H4 (cell line): ENCODE data around the gene EHBP1. TPM values are rescaled to one million over a fixed set of nuclear protein-coding genes. Genes with fewer than 3 reads are reported as not detected.

Source experiments
- DNase-seq: peaks from one replicate; pipeline ENCODE4 v3.0.0-alpha.2; 2015; ENCODE audit warnings: low spot score
- total RNA-seq: library from RNA; depleted of rRNA; stranded (reverse); fragments of >200 nt; shearing (Covaris generic); gene quantifications from 2 replicates; pipeline ENCODE4 v1.2.3, GENCODE V29; 2014

Gene EHBP1
- total RNA-seq, 1 experiment from 2014 or later, result 13.9 TPM

DNA sequence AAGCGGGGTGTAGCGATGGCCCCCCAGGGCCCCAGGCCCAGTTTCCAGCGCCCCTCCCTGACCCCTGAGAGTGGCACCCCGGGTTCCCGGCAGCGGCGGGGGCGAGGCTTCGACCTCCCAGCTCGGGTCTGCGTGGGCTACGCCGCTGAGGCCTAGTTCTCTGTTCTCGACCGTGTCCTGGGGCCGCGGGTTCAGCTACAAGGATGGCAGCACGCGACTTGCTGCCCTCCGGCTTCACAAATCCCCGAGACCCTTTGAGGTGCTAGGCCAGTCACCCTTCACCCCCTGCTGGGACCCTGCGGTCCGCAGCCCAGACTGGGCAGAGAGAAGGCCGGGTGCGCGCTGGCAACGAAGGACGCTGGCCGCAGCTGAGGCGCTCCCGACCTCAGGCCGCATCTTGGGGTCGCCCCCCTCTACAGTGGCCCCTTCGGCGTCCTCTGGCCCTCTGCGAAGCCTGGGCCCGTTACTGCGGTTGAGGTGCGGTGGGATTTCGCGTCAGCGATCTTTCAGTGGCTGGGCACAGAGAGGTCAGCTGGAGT lies 346.4 kb downstream of the EHBP1 start:
- no peak for DNase-seq

DNA sequence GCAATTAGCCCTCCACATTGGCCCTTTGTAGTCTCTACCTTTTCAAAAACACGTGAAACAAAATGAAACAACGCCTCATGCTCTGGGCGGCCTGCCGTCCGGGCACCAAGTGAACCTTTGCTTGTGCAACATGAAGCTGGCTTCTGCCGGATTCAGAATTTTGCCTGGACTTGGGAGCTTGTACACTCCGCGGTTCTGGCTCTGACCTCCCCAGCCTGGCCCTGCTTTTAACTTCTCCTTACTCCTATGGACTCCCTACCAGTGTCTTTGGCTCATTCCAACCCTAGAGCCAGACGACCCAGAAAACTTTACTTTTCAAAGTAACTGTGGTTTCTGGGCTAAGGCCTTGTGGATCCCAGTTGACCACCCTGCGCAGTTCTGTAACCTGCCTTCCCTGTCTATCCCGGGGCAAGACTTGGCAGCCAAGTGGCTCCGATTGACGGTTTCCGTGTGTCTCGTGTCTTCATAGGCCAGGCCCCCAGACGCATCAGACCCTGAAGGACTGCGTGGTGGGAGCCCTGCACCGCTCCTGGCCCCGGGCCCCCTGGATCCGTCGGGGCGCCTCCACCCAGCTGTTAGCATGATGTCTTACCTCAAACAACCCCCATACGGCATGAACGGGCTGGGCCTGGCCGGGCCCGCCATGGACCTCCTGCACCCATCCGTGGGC lies 347.0 kb downstream of the EHBP1 start:
- no peak for DNase-seq

DNA sequence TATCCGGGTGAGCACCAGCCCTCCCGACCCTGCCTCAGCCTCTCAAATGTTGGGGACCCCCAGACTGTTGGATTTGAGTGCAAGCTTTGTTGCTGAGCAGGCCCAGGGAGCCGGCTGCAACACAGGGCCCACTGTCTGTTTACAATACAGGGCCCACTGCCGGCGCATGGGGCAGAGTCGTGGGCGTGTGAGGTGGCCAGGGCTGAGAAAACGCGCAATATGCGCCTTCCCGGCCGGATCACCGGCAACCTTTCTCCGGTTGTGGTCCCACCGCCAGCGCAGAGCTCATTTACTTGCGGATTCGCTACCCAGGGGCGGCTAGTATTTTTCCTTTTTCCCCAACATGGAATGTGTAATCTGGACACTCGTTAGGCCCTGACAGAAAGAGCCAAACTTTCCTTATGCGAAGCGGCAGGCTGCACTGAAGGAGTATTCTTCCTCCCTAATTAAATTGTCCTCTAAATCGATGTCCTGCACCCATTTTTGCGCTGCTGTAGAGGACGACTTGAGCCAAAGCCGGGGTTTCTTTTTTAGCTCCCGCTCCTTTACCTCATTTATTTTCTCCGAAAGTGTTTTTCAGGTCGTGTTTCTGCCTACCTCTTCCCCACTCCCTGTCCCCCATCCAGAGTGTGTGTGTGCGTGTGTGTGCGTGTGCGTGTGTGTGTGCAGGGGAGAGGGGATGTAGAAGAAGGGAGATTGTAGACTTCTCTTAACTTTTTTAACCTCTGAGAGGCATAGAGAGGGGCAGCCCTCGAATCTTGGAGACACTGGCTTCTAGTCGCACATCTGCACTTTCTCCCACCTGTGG lies 347.8 kb downstream of the EHBP1 start:
- no peak for DNase-seq

DNA sequence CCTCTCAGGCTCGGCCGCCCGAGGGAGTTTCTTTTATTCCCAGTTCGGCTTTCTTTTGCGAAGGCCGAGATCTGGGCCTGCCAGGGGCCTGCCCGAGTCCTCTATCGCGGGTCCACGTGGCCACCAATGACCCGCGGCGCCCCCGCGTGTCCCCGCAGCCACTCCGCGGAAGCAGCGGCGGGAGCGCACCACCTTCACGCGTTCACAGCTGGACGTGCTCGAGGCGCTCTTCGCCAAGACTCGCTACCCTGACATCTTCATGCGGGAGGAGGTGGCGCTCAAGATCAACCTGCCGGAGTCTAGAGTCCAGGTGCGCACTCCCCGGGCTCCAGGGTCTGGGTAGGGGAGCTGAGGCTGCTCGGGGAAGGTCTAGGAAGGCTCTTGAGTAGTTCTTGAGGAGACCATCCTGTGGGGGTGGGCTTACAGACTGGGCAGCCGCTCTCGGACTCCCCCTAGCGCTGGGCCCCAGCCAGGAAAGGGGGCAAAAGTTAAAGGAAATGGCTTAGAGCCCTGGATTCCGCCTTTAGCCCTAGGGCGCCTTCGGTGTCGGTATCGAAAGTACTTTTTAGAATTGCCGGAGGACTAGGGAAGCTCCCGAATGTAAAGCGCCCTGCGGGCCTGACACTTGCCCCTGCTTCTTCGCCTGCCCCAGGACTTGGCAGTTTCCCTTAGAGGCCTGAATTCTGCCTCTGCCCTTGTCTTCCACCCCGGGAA lies 348.5 kb downstream of the EHBP1 start:
- DNase-seq, result no peak

DNA sequence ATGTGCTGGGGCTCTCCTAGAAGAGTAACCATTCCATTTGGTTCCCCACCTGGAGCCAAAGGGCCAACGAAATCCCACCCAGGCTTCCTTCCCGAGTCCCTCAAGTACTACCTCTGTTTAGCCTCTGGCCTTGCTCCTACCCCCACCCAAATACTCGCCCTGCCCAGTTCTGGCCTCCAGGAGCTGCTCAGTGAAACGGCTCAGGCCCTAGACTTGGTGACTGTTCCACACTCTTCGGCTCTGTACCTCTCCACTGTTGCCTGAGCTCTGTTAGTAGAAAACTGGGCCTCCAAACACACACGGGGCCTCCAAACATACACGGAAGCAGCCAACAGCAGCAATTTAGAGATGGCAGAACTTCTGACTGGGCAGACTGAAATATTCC lies 349.3 kb downstream of the EHBP1 start:
- no peak for DNase-seq

DNA sequence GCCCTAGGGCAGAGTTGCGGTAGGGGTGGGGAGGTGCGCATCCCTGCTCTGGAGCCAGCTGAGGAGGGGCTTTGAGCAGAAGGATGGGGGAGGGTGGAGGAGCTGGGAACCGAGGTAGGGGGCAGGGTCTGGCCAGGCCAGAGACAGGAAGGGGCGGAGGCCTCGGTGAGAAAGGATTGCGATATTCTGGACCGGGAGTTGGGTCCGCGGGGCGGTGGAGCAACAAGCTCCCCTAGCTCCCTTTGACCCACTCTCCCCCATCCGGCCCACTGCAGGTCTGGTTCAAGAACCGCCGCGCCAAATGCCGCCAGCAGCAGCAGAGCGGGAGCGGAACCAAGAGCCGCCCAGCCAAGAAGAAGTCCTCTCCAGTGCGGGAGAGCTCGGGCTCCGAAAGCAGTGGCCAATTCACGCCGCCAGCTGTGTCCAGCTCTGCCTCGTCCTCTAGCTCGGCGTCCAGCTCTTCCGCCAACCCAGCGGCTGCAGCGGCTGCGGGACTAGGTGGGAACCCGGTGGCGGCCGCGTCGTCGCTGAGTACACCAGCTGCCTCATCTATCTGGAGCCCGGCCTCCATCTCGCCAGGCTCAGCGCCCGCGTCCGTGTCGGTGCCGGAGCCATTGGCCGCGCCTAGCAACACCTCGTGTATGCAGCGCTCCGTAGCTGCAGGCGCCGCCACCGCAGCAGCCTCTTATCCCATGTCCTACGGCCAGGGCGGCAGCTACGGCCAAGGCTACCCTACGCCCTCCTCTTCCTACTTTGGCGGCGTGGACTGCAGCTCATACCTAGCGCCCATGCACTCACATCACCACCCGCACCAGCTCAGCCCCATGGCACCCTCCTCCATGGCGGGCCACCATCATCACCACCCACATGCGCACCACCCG lies 350.0 kb downstream of the EHBP1 start:
- no peak for DNase-seq

DNA sequence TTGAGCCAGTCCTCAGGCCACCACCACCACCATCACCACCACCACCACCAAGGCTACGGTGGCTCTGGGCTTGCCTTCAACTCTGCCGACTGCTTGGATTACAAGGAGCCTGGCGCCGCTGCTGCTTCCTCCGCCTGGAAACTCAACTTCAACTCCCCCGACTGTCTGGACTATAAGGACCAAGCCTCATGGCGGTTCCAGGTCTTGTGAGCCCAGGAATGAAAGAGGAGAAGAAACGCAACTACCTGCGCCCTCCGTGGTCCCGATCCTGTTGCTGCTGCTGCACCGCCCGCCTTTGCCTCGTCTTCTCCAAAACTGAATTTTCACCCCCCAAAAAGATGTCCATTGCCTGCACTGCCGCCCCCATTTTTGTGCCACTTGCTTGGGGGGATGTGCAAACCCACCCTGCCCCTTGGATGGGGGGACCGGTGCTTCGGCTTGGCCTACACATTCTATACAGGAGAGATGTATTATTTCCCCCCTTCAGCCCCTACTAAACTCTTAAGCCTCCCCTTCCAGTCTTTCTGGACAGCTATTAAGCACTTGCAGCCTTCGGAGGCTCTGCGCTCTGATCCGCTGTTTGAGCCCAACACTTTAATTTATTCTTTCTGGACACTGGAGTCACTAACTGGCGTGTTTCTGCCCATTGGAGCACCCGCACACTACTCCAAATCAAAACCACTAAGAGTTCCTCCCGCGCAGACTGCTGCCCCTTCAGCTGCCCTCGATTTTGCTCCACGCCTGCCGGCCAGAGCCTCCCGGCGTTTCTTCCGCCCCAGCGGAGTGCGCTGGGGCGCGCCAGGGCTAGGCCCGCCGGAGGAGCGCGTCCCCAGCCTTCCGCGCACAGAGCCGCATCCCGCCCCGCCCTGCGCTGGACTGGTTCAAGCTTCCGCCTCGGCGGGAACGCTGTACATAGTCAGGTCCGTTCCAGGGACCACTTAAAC lies 350.9 kb downstream of the EHBP1 start:
- no peak for DNase-seq

DNA sequence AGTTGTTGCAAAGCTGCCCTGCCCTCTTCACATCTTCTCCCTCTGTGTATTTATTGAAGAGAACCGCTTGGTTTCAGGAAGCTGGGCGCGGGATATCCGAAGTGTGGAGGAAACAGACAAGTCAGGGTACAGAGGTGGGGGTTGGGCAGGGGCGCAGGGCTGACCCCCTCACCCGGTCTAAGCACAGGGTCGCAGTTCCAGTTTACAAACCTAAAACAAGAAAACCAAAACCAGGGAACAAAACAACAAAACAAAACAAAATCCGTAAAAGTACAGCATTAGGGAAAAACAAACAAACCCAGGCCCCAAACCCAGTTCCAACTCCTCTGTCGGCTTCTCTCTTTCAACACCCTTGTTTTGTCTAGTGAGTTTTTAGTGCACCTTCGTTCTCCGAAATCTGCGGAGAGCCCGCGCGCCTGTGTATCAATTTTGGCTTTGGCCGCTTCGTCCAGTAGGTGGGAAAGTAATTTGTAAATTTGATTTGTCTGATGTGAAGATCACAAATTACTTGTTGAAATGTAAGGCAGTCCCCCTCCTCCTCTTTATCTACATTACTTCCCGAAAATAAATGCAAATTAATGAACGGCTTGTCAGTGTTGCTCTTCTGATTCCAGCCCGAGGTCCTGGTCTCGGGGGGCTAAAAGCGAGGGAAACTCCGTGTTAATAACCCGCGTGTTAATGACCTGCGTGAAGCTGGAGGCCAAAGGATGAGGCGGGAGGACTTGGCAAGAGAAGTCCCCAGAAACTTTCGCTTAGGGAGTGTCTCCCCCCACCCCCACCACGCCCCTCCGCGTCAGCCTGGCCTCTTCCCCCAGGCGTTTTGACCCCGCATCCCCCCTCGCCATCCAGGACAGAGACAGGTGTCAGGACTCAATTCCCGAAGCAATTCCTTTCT lies 352.0 kb downstream of the EHBP1 start:
- no peak for DNase-seq

DNA sequence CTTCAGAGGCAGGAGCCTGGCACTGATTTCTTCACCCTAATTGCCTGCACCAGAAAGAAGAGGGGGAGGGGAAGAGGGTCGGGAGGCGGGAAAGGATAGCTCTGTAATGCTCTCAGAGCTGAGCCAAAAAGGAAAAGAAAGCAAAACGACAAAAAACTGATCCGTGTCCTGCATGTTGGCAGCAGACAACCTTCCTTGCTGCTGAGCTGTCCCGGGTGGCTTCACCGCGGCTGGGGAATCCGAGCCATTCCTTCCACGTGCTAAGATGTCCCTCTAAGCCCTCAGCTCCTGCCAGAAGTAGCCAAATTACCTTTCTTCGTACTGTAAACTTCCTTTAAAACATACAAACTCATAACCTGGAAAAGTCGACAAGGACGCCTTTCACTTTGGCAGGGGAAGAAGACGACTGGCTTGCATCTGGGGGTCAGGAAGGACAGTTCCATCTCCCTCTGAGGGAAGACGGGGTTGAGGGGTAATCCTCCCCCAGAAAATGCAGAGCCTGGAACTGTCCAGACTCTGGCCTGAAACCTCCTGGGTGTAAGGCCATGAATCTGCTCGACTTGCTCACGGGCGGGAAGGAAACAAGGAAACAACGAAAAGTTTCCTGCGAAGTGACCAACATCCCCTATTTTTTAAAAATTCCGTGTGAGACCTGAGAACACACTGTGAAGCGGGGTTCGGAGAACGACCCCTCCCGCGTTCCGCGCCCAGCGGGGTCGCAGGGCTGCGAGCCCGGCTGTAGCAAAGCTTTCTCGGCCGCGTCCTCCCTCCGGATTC lies 352.8 kb downstream of the EHBP1 start:
- DNase-seq, result no peak

DNA sequence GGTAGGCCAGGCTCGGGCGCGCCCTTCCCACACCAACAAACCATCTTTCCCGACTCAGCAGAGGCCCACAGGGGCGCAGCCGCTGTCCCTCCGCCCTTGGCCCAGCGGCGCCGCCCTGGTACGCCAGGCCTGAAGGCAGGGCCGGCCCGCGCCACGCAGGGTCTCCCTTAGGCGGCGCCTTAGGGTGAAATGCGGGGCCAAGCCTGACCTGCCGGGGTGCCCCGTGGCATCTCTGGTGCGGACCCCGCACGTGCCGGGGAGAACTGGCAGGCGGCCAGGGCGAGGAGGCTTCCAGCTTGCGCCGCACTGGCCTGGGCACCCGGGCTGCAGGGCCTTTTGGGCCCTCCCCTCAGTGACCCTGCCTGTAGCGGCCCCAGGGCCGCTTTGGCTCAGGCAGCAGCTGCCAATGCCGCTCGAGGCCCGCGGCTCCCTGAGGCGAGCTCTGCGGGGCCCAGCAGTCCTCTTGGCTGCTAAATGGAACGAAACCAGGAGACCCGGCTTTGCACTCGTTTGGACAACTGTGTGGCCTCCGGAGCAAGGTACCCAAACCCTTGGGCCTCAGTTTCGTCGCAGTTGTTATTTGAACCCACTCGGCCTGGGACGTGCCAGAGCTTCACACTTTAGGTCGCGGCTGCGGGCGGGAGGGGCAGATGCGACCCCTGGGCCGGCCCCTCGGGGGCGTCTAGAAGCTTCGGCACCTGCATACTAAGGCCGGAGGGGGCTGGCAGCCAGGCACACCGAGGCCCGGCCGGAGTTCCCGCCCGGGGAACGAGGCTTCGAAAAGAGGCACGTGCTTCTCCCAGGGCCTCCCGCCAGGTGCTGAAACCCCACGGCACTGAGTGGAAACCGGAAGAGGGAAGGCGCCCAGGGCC lies 353.6 kb downstream of the EHBP1 start:
- DNase-seq, result no peak

DNA sequence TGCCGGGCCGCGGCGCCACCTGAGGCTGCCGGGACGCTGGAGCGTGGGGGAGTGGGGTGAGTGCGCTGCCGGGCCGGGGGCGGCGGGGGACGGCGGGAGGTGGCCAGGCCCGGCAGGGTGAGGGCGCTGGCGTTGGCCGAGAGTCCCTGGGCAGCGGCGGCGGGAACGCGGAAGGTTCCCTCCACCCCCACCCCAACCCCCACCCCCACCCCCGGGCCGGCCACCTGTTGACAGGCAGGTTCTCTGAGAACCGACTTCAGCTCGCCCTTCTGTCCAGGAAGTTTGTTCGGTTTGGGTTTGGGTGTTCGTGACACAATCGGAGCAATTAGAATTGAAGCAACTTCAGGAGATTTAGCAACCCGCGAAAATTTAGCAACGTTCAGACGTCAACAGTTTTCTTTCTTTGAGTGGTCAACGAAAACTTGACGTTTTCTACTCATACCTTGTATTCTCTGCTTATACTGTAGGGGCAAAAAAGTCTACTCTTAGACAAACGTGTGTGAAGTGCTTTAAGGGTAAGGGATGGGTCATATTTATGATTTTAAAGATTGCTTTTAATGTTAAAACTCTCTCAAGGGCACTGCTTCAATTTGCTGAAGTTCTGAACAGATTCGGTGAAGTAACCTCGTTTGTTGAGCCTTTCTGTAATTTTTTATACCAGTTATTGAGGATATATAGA lies 354.4 kb downstream of the EHBP1 start:
- no peak for DNase-seq

DNA sequence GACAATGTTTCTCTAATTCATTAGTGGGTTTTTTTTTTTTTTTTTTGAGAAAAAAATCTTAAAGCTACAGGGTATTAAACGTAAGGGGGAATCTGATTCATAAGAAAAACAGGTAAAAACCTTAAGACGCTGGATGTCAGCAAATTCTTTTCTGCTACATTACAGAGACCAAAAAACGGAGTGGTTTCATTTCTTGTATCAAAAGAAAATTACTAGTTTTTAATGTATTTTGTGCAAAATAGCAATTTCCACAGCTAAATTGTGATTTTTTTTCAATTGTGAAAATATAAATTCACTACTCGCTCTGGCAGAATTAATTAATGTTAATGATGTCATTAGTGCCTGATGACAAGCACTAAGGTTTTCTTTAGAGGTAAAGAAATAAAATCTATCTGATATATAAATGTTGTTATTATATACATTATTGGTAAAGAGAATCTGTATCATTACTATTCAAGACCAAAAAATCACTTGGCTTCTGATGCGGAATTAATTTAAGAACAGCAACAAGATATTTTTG lies 355.0 kb downstream of the EHBP1 start:
- DNase-seq, result no peak

DNA sequence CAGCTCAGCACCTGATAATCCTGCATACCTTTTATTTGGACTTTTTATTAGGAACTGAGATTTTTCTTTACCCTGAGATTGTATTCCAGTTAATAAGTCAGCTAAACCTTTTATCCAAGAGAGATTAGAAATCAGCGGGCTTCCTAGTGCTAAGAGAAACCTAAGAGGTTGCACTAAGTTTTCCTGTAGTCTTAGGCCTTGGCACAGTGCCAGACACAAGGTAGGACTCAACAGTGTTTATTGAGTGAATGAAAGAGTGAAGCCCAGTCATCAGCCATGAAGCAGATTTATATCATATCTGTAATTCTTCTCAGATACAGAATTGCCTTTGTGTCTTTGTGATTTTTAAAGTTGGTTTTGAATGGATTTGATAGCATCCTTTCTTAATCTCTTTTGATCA lies 358.7 kb downstream of the EHBP1 start:
- no peak for DNase-seq

DNA sequence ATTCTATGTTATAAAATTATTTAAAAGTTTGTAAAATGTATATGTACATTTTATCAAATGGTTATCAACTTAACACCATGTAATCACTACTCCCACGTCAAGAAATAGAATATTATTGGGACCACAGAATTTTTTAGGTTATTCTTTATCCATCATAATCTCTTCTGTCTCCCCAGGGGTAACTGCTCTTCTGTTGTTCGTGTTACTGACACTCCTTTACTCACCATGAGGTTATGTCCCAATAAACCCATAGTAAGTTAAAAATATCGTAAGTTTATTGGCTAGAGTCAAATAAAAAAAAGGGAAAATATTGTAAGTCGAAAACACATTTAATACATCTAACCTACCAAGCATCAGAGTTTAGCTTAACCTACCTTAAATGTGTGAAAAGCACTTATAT lies 359.1 kb downstream of the EHBP1 start:
- DNase-seq, result no peak

DNA sequence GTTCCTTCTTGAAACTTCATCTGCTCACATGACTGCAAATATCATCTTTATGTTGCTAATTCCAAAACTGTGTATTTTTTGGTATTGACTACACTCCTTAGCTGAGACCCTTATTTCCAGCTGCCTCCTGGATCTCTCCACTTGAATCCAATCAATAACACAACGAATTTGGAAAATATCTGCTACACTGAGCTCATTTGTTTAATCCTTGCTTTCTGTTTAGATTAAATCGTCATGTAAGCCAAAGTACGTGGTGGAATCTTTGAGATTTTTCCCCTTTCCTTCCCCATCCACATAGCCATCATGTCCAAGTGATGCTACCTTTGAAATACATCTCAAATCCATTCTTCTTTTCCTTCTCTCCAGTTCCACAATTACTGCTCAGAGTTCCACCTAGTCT lies 360.8 kb downstream of the EHBP1 start:
- no peak for DNase-seq

DNA sequence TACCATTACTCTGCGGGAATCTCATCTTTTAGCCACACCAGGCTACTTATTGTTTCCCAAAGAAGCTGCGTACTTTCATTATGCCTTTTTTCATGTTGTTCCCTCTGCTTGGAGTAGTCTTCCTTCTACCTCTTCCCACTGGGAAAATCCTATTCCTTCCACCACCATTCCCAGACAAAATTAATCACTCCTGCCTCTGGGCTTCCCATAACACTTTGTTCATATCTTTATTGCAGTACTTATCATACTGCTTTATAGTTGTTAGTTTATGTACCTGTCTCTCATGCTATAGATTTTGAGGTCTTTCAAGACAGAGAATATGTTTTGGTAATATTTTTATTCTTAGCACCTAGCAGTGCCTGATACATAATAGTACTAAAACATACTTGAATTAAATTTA lies 361.3 kb downstream of the EHBP1 start:
- DNase-seq, result no peak

DNA sequence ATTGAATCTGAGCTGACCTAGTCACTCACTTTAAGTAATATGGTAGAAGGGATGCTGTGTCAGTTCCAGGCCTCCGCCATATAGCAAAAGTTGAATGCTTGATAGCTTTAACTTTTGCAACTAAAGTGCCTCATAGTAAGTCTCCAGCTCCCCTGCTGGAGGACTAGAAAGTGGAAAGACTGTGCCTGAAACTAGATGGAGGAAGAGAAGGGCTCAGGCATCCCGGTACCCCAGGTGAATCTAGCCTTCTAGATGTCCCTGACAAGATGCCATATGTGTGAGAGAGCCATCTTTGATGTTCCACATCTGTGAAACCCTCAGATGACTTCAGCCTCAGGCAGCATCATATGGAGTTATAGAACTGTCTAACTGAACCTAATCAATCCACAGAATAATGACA lies 366.2 kb downstream of the EHBP1 start:
- no peak for DNase-seq
